HCT116 (cell line): ENCODE measurements around the gene RABGGTA.

Source experiments
- CEBPB ChIP-seq: IDR thresholded peaks from 2 replicates; pipeline ENCODE4 v1.6.1; 2012; ENCODE audit warnings: low read depth
- CTCF ChIP-seq, 3 experiments: fragments of 200-600 bp in 1 of 3; sonication (generic) in 1 of 3; IDR thresholded peaks in 2 of 3; conservative IDR thresholded peaks in 1 of 3; 2 replicates each; pipeline ENCODE4 v1.5.1; 2012 to 2017; ENCODE audit warnings: low read depth in 2 of 3, low read length in 2 of 3, antibody characterized with exemption in 1 of 3, borderline replicate concordance in 1 of 3, control low read depth in 1 of 3, mild to moderate bottlenecking in 1 of 3, mixed read lengths in 1 of 3, mixed run types in 1 of 3, moderate library complexity in 1 of 3; ENCODE audit not compliant: insufficient read depth in 1 of 3
- EZH2 ChIP-seq: fragments of 200-600 bp; sonication (generic); IDR thresholded peaks from 2 replicates; pipeline ENCODE4 v1.6.1; 2017; ENCODE audit warnings: antibody characterized with exemption, mixed run types
- EZH2phosphoT487 ChIP-seq: fragments of 200-600 bp; IDR thresholded peaks from 2 replicates; pipeline ENCODE4 v1.6.1; 2018; ENCODE audit warnings: antibody characterized with exemption, borderline replicate concordance
- JUND ChIP-seq: IDR thresholded peaks from 2 replicates; pipeline ENCODE4 v1.6.1; 2012
- MAX ChIP-seq: IDR thresholded peaks from 2 replicates; pipeline ENCODE4 v1.6.1; 2012
- POLR2A ChIP-seq: IDR thresholded peaks from 2 replicates; pipeline ENCODE4 v1.7.0; 2011; ENCODE audit warnings: borderline replicate concordance; ENCODE audit not compliant: insufficient read depth, insufficient read length; ENCODE audit errors: extremely low read depth
- POLR2AphosphoS5 ChIP-seq: IDR thresholded peaks from 2 replicates; pipeline ENCODE4 v1.6.1; 2011; ENCODE audit warnings: mild to moderate bottlenecking, low read depth, low read length, moderate library complexity
- RAD21 ChIP-seq: IDR thresholded peaks from 2 replicates; pipeline ENCODE4 v1.6.1; 2012; ENCODE audit warnings: low read depth, mild to moderate bottlenecking
- SIN3A ChIP-seq: IDR thresholded peaks from 2 replicates; pipeline ENCODE4 v1.6.1; 2012; ENCODE audit warnings: low read depth
- SRF ChIP-seq: IDR thresholded peaks from 2 replicates; pipeline ENCODE4 v1.6.1; 2012; ENCODE audit warnings: low read depth
- TCF7L2 ChIP-seq: IDR thresholded peaks from 2 replicates; pipeline ENCODE4 v1.7.0; 2011; ENCODE audit warnings: borderline replicate concordance, inconsistent platforms; ENCODE audit not compliant: insufficient read depth, insufficient read length; ENCODE audit errors: extremely low read depth
- YY1 ChIP-seq: IDR thresholded peaks from 2 replicates; pipeline ENCODE4 v1.6.1; 2011; ENCODE audit warnings: low read length, low read depth, moderate library complexity, mild to moderate bottlenecking; ENCODE audit not compliant: insufficient replicate concordance; ENCODE audit errors: extremely low read depth
- ZFX ChIP-seq: fragments of 450-650 bp; IDR thresholded peaks from 2 replicates; pipeline ENCODE4 v1.6.1; 2017

- TF ChIP-seq CTCF (IDR thresholded peaks at IDR 0.05 in 2 of 3, conservative IDR thresholded peaks at IDR 0.05 in 1 of 3; ENCODE audit: borderline replicate concordance in 1 of 3, insufficient read depth in 1 of 3, low read depth in 2 of 3, low read length in 2 of 3), result no peak
- no peak for TF ChIP-seq EZH2
- peak; percentile 50 for TF ChIP-seq POLR2AphosphoS5
- no peak for TF ChIP-seq MAX
- TF ChIP-seq EZH2phosphoT487, result no peak
- TF ChIP-seq SIN3A, result no peak
- TF ChIP-seq POLR2A, result no peak
- TF ChIP-seq YY1, result no peak
- TF ChIP-seq TCF7L2, result no peak
- no peak for TF ChIP-seq SRF
- TF ChIP-seq JUND, result no peak
- TF ChIP-seq ZFX, result peak; percentile 54
- TF ChIP-seq CEBPB, result no peak
- no peak for TF ChIP-seq RAD21
These were observed 39.9 kb downstream of the RABGGTA start for GRCh38 chr14:24231263-24232120.
